Caco-2 (cell line): ENCODE data around the gene AQP9. TPM values are rescaled to one million over a fixed set of nuclear protein-coding genes. Genes with fewer than 3 reads are reported as not detected.

Experiments used
- BruUV-seq: library from RNA; stranded (reverse); fragments of 400-500 nt; replicated peaks from 2 replicates; lab custom pipeline; 2021; lab: Mats Ljungman, UMichigan
- CTCF ChIA-PET: fragments of 300-600 bp; sonication (Branson Sonifier 250); formaldehyde crosslinking; loops from one replicate; lab custom pipeline; 2022; ENCODE audit warnings: antibody characterized with exemption; lab: Charles Lee
- POLR2A ChIA-PET: fragments of 300-600 bp; sonication (Branson Sonifier 250); formaldehyde crosslinking; loops from one replicate; lab custom pipeline; 2022; ENCODE audit warnings: antibody characterized with exemption; lab: Charles Lee
- DNase-seq, 2 experiments: peaks; one replicate each; pipeline versions ENCODE4 v3.0.0 to v3.0.0-alpha.2; 2020 to 2022
- H3K27me3 ChIP-seq: replicated peaks from 2 replicates; pipeline ENCODE4 v1.6.0; 2011; ENCODE audit warnings: low read length; ENCODE audit not compliant: control insufficient read depth, insufficient read depth
- H3K36me3 ChIP-seq: 2 replicates; pipeline ENCODE4 v1.5.1; 2011; ENCODE audit warnings: low read length; ENCODE audit not compliant: control insufficient read depth, insufficient read depth
- H3K4me1 ChIP-seq: fragments of 250-450 bp; sonication (Bioruptor Pico); 2 replicates; pipeline ENCODE4 v1.5.1; 2020; ENCODE audit warnings: mild to moderate bottlenecking
- H3K4me3 ChIP-seq: 2 replicates; pipeline ENCODE4 v1.5.1; 2011; ENCODE audit warnings: low read depth, mild to moderate bottlenecking, control low read depth, low read length
- H3K9me3 ChIP-seq: fragments of 250-450 bp; sonication (Bioruptor Pico); 2 replicates; pipeline ENCODE4 v1.5.1; 2020; ENCODE audit warnings: mild to moderate bottlenecking, moderate library complexity
- H3K27ac Mint-ChIP-seq: one replicate; pipeline ENCODE4 v1.8.0; 2022; ENCODE audit warnings: mixed read lengths; ENCODE audit not compliant: unreplicated experiment
- H3K27me3 Mint-ChIP-seq: one replicate; pipeline ENCODE4 v1.8.0; 2022; ENCODE audit warnings: mixed read lengths; ENCODE audit not compliant: insufficient read depth, unreplicated experiment
- H3K36me3 Mint-ChIP-seq: one replicate; pipeline ENCODE4 v1.8.0; 2022; ENCODE audit warnings: mild to moderate bottlenecking, mixed read lengths; ENCODE audit not compliant: insufficient read depth, unreplicated experiment
- H3K4me1 Mint-ChIP-seq: one replicate; pipeline ENCODE4 v1.8.0; 2022; ENCODE audit warnings: low read depth, mixed read lengths; ENCODE audit not compliant: unreplicated experiment
- H3K4me3 Mint-ChIP-seq: one replicate; pipeline ENCODE4 v1.8.0; 2022; ENCODE audit warnings: mild to moderate bottlenecking, moderate library complexity, mixed read lengths; ENCODE audit not compliant: unreplicated experiment
- H3K9me3 Mint-ChIP-seq: one replicate; pipeline ENCODE4 v1.8.0; 2022; ENCODE audit warnings: mixed read lengths; ENCODE audit not compliant: unreplicated experiment
- CTCF ChIP-seq, 2 experiments: fragments of 200-600 bp in 1 of 2; IDR thresholded peaks; 1 replicate in 1 of 2; 2 replicates in 1 of 2; pipeline versions ENCODE4 v1.5.1 to v1.8.0; 2011 to 2022; ENCODE audit warnings: antibody characterized with exemption in 1 of 2, control low read depth in 1 of 2, inconsistent platforms in 1 of 2, low read depth in 1 of 2, low read length in 1 of 2, mild to moderate bottlenecking in 1 of 2, moderate library complexity in 1 of 2; ENCODE audit not compliant: insufficient read depth in 1 of 2, severe bottlenecking in 1 of 2, unreplicated experiment in 1 of 2
- intact Hi-C: fragments of 100-400 bp; cut with micrococcal nuclease; formaldehyde crosslinking; loops from one replicate; pipeline ENCODE4 v1.10.0; 2022; ENCODE audit not compliant: unreplicated experiment
- total RNA-seq: library from RNA; stranded (reverse); gene quantifications from 2 replicates; pipeline ENCODE4 v1.2.3, GENCODE V29; 2022

Gene AQP9
- total RNA-seq, 1 experiment from 2014 or later: not detected

- no peak for DNase-seq
- H3K27me3 Mint-ChIP-seq: peaks cover 8% of the 10 kb centered on the region
These were observed 34.7 kb upstream of the AQP9 start for GRCh38 chr15:58103482-58103881.

GRCh38 chr15:58108117-58108516, 30.1 kb upstream of the AQP9 start:
- no peak for TF ChIP-seq CTCF (IDR thresholded peaks at IDR 0.05; ENCODE audit: insufficient read depth in 1 of 2, low read depth in 1 of 2, low read length in 1 of 2, severe bottlenecking in 1 of 2, unreplicated experiment in 1 of 2)
- H3K4me1 Mint-ChIP-seq: no peaks in the 10 kb centered on the region
- peaks cover 12% of the 10 kb centered on the region for H3K27me3 Mint-ChIP-seq
- intact Hi-C loops: no loop called here
- CTCF ChIA-PET: no interaction called here
- no peaks in the 10 kb centered on the region for H3K27me3 ChIP-seq
- no peak overlapping the region for H3K4me3 ChIP-seq
- H3K4me3 Mint-ChIP-seq: no peak overlapping the region
- no peaks in the 10 kb centered on the region for H3K9me3 ChIP-seq
- BruUV-seq: no TSS peak
- no peaks in the 10 kb centered on the region for H3K36me3 Mint-ChIP-seq
- H3K27ac Mint-ChIP-seq: no peak overlapping the region
- POLR2A ChIA-PET: no interaction called here
- H3K9me3 Mint-ChIP-seq: no peaks in the 10 kb centered on the region
- no peaks in the 10 kb centered on the region for H3K4me1 ChIP-seq
- no peaks in the 10 kb centered on the region for H3K36me3 ChIP-seq
- DNase-seq: no peak

More at GRCh38 chr15:58103482-58103881, 34.7 kb upstream of the AQP9 start:
- Mint-ChIP-seq H3K4me3 (no peak overlapping the region), H3K27ac (no peak overlapping the region), H3K4me1 (no peaks in the 10 kb centered on the region), H3K36me3 (no peaks in the 10 kb centered on the region), H3K9me3 (no peaks in the 10 kb centered on the region)
- Histone ChIP-seq H3K36me3 (no peaks in the 10 kb centered on the region), H3K4me1 (no peaks in the 10 kb centered on the region), H3K4me3 (no peak overlapping the region), H3K9me3 (no peaks in the 10 kb centered on the region), H3K27me3 (no peaks in the 10 kb centered on the region)
- ChIA-PET CTCF (no interaction called here), POLR2A (no interaction called here)
- intact Hi-C loops: no loop called here
- BruUV-seq: no TSS peak
- TF ChIP-seq CTCF (IDR thresholded peaks at IDR 0.05; ENCODE audit: insufficient read depth in 1 of 2, low read depth in 1 of 2, low read length in 1 of 2, severe bottlenecking in 1 of 2, unreplicated experiment in 1 of 2): no peak

GRCh38 chr15:58109419-58109818, 28.8 kb upstream of the AQP9 start:
- Mint-ChIP-seq H3K27me3 (peaks cover 12% of the 10 kb centered on the region), H3K27ac (no peak overlapping the region), H3K36me3 (no peaks in the 10 kb centered on the region), H3K9me3 (no peaks in the 10 kb centered on the region), H3K4me1 (no peaks in the 10 kb centered on the region), H3K4me3 (no peak overlapping the region)
- BruUV-seq: no TSS peak
- H3K36me3 ChIP-seq: no peaks in the 10 kb centered on the region
- no peak overlapping the region for H3K4me3 ChIP-seq
- intact Hi-C loops: no loop called here
- H3K4me1 ChIP-seq: no peaks in the 10 kb centered on the region
- H3K27me3 ChIP-seq: no peaks in the 10 kb centered on the region
- no peaks in the 10 kb centered on the region for H3K9me3 ChIP-seq
- no peak for TF ChIP-seq CTCF (IDR thresholded peaks at IDR 0.05; ENCODE audit: insufficient read depth in 1 of 2, low read depth in 1 of 2, low read length in 1 of 2, severe bottlenecking in 1 of 2, unreplicated experiment in 1 of 2)
- DNase-seq: no peak
- ChIA-PET POLR2A (no interaction called here), CTCF (no interaction called here)
